ENCODE measurements around the gene CUEDC1. TPM values are rescaled to one million over a fixed set of nuclear protein-coding genes. Genes with fewer than 3 reads are reported as not detected.
"Not testable (repeated sequence)": the region's sequence is repeated elsewhere in the genome, so short reads cannot be mapped to it uniquely, and the experiment has no call there.

CUEDC1 gene
- total RNA-seq, 4 donors from 2014 or later: 10.2 to 45.4 (median 19.2) TPM

DNA sequence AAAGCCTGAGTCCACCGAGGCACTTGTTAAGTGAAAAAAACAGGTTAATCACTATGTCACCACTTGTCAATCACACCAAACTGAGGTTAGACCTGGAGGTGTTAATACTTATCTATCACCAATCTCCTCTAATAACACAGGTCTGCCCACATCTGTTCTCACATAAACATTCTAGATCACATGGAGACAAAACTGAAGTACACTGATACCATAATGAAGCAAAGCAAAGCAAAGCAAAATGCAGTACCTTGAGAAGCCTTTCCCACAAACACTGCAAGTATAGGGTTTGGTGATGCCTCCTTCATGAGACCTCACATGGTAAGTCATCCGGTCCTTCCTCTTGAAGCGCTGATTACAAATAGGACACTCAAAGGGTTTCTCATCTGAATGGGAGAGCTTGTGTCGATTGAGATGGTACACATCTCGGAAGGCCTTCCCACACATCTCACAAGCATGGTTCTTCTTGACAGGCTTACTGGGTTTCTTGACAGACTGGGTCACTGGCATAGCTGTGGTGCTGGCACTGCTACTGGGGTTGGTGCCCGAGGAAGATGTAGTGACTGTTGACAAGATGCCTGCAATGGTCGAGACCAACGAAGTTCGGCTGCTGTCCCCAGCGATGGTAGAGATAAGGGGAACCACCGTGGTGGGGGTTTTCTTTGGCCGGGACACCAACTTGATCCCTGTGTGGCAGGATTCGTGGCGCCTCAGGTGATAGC, 27.4 kb upstream of the CUEDC1 start:
- Histone ChIP-seq H3K4me1 (peaks cover 0 to 46% (median 7%) of the 10 kb centered on the region in 4 donors), H3K27me3 (no peaks in the 10 kb centered on the region), H3K27ac (no peak overlapping the region), H3K9me3 (no peaks in the 10 kb centered on the region), H3K4me3 (no peak overlapping the region), H3K36me3 (peaks cover 0 to 41% (median 0%) of the 10 kb centered on the region in 3 donors)
- no peak for DNase-seq
- TF ChIP-seq, protein P1, sequence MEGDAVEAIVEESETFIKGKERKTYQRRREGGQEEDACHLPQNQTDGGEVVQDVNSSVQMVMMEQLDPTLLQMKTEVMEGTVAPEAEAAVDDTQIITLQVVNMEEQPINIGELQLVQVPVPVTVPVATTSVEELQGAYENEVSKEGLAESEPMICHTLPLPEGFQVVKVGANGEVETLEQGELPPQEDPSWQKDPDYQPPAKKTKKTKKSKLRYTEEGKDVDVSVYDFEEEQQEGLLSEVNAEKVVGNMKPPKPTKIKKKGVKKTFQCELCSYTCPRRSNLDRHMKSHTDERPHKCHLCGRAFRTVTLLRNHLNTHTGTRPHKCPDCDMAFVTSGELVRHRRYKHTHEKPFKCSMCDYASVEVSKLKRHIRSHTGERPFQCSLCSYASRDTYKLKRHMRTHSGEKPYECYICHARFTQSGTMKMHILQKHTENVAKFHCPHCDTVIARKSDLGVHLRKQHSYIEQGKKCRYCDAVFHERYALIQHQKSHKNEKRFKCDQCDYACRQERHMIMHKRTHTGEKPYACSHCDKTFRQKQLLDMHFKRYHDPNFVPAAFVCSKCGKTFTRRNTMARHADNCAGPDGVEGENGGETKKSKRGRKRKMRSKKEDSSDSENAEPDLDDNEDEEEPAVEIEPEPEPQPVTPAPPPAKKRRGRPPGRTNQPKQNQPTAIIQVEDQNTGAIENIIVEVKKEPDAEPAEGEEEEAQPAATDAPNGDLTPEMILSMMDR (IDR thresholded peaks at IDR 0.05): no peak
- TF ChIP-seq POLR2A (IDR thresholded peaks at IDR 0.05): no peak

DNA sequence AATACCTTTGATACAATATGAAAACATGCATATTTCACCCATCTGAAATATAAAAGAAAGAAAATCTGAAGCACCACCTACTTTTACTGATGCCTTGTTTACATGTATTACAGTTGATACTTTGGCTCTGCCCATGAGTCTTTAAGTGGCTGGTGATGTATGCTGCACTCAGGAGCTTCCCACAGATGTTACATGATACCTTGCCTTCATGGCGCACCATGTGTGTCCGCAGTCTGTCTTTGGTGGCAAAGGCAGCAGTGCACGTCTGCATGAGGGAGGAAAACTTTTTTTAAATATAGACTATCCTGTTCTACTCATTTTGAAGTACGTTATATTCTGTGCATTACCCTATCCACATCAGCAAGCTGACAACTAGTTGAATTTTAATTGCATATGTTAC, 25.3 kb upstream of the CUEDC1 start:
- H3K4me1 ChIP-seq: peaks cover 0 to 36% (median 3%) of the 10 kb centered on the region in 4 donors
- no peaks in the 10 kb centered on the region for H3K27me3 ChIP-seq
- H3K4me3 ChIP-seq: no peak overlapping the region
- DNase-seq: no peak
- TF ChIP-seq, protein P1 (IDR thresholded peaks at IDR 0.05): no peak
- H3K36me3 ChIP-seq: peaks cover 0 to 62% (median 0%) of the 10 kb centered on the region in 3 donors
- H3K9me3 ChIP-seq: no peaks in the 10 kb centered on the region
- no peak overlapping the region for H3K27ac ChIP-seq

DNA sequence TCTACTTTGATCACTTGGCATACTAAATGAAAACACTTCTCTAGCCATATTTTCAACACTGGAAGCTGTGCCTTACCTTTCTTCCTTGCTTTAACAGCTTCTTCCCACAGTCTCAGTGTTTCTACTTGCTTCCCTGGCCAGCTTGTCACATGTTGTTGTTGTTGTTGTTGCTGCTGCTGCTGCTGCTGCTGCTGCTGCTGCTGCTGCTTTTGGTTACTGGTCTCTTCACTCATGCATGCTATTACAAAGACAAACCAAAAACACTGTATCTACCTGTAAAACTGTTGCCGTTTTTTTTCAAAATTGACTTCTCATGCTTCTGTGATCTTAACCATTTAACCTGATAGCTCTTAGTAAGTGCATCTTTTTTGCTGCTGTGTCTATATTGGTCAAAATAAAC, 23.9 kb upstream of the CUEDC1 start:
- no peak for DNase-seq
- Histone ChIP-seq H3K4me3 (no peak overlapping the region), H3K27ac (no peak overlapping the region), H3K27me3 (no peaks in the 10 kb centered on the region), H3K4me1 (peaks cover 0 to 29% (median 3%) of the 10 kb centered on the region in 4 donors), H3K9me3 (no peaks in the 10 kb centered on the region), H3K36me3 (peaks cover 0 to 75% (median 0%) of the 10 kb centered on the region in 3 donors)
- TF ChIP-seq, protein P1 (IDR thresholded peaks at IDR 0.05): no peak
- TF ChIP-seq POLR2A (IDR thresholded peaks at IDR 0.05): no peak

DNA sequence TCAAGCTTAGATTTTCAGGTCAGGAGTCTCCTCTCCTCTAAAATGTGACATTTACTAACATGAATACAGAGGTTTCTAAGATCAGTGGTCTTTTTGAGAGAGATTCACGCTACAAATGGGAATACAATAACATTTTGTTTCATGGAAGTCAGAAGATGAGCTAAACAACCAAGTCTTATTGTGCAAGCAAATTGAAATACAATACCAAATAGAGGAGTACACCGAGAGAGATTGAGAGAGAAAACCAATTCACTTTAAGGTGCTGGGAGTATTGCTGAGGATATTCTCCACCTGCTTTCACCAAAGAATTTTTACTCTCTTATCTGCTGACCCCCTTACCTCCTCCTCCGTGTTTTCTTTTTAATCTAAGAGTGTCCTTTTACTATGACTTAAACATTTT, 21.4 kb upstream of the CUEDC1 start:
- H3K4me1 ChIP-seq: peaks cover 0 to 8% (median 0%) of the 10 kb centered on the region in 4 donors
- TF ChIP-seq, protein P1 (IDR thresholded peaks at IDR 0.05): no peak
- TF ChIP-seq POLR2A (IDR thresholded peaks at IDR 0.05): no peak
- no peaks in the 10 kb centered on the region for H3K9me3 ChIP-seq
- H3K27me3 ChIP-seq: no peaks in the 10 kb centered on the region
- no peak overlapping the region for H3K27ac ChIP-seq
- DNase-seq: no peak
- H3K36me3 ChIP-seq: peaks cover 0 to 90% (median 0%) of the 10 kb centered on the region in 3 donors
- no peak overlapping the region for H3K4me3 ChIP-seq

DNA sequence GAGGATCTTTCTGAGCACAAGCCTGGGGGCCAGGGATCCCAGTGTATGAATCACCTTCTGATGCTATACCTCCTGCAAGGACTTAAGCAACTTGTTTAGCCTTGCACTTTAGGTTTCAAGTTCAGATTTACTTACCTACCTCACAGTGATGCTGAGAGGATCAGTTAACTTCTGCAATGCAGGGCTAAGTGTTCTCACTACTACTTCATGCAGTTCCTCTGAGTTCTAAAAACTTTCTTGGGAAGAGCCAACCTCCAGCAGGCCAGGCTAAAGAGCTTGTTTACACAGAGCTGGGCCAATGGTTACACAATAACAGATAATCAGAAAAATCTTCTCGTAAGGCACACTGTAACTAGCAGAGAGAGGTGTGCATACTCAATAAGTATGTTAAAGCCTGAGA, 19.8 kb upstream of the CUEDC1 start:
- H3K4me1 ChIP-seq: peaks cover 0 to 8% (median 0%) of the 10 kb centered on the region in 4 donors
- no peak overlapping the region for H3K4me3 ChIP-seq
- TF ChIP-seq, protein P1 (IDR thresholded peaks at IDR 0.05): no peak
- TF ChIP-seq POLR2A (IDR thresholded peaks at IDR 0.05): no peak
- H3K27ac ChIP-seq: no peak overlapping the region
- no peak for DNase-seq
- peaks cover 0 to 79% (median 0%) of the 10 kb centered on the region in 3 donors for H3K36me3 ChIP-seq
- no peaks in the 10 kb centered on the region for H3K27me3 ChIP-seq
- no peaks in the 10 kb centered on the region for H3K9me3 ChIP-seq

DNA sequence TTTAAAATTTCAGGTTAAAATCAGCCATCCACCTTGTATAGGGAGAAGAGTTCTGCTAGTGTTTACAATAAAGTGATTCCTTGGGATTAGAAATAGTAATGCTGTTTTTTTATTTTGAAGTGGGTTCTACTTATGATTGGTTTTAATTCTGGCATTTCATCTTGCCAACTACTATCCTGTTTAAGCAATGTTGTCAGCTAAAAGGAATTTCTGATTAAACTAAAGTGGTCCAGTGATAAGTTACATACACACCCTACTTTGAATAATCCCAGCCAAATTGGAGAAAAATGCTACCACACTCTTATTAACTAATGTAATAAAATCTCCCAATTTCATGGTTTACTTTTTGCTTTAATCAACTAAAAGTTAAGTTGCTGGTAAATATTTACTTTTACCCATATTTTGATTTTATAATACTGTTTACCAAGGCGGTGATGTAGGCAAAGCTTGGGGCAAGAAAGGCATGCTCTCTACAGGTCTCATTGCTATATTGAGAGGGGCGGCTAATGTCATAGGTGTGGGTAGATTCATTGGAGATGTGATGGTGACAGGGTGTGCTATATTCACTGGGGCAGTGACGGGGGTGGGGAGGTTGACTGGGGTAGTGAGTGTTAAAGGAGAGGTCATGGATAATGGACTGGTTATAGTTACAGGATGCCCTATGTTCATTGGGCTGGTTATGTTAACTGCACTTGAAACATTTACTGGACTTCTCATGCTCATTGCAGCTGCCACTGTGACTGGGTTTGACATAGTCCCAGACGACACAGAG, 19.0 kb upstream of the CUEDC1 start:
- H3K36me3 ChIP-seq: peaks cover 0 to 71% (median 0%) of the 10 kb centered on the region in 3 donors
- not testable (repeated sequence) for DNase-seq, H3K9me3 ChIP-seq, H3K4me1 ChIP-seq, H3K27me3 ChIP-seq, H3K4me3 ChIP-seq, H3K27ac ChIP-seq
